Fibroblast of pulmonary artery (primary cell): ENCODE data around the gene DENND5B.
"Not testable (repeated sequence)": the region's sequence is repeated elsewhere in the genome, so short reads cannot be mapped to it uniquely, and the experiment has no call there.

Source experiments
- DNase-seq: peaks from one replicate; pipeline ENCODE4 v3.0.0-alpha.2; 2010; ENCODE audit warnings: low read depth
- H3K4me3 ChIP-seq: replicated peaks from 2 replicates; pipeline ENCODE4 v1.5.1; 2011; ENCODE audit warnings: low read depth, mild to moderate bottlenecking, control low read depth, low read length, moderate library complexity
- CTCF ChIP-seq: IDR thresholded peaks from 2 replicates; pipeline ENCODE4 v1.5.1; 2011; ENCODE audit warnings: mild to moderate bottlenecking, control low read depth, low read length, inconsistent platforms; ENCODE audit errors: missing control alignments

The DENND5B gene

GRCh38 chr12:31570880-31571279 lies 20.1 kb downstream of the DENND5B start:
- no peak for TF ChIP-seq CTCF
- peak; percentile 30 for DNase-seq
- no peak overlapping the region for H3K4me3 ChIP-seq

GRCh38 chr12:31569517-31569916 lies 21.4 kb downstream of the DENND5B start:
- not testable (repeated sequence) for H3K4me3 ChIP-seq, DNase-seq

- DNase-seq = no peak
- TF ChIP-seq CTCF = no peak
- H3K4me3 ChIP-seq = no peak overlapping the region
These were observed 22.4 kb downstream of the DENND5B start for GRCh38 chr12:31568498-31568897.

GRCh38 chr12:31567029-31567428 lies 23.9 kb downstream of the DENND5B start:
- no peak for TF ChIP-seq CTCF
- DNase-seq = no peak
- H3K4me3 ChIP-seq = no peak overlapping the region

GRCh38 chr12:31566547-31566946 lies 24.4 kb downstream of the DENND5B start:
- TF ChIP-seq CTCF = no peak
- DNase-seq = no peak
- H3K4me3 ChIP-seq = no peak overlapping the region

GRCh38 chr12:31562594-31563328 lies 28.2 kb downstream of the DENND5B start:
- no peak for TF ChIP-seq CTCF
- no peak for DNase-seq
- H3K4me3 ChIP-seq = no peak overlapping the region

- no peak for DNase-seq
- H3K4me3 ChIP-seq = no peak overlapping the region
- no peak for TF ChIP-seq CTCF
These were observed 30.4 kb downstream of the DENND5B start for GRCh38 chr12:31560516-31560915.
